HEK293 (cell line): ENCODE data around the gene EPB41L2.

Experiments used
- CTCF ChIA-PET: fragments of 350-600 bp; formaldehyde crosslinking; extraction: SDS; loops from one replicate; lab custom pipeline; 2021; ENCODE audit warnings: antibody characterized with exemption; lab: Yijun Ruan, JAX
- POLR2A ChIA-PET: fragments of 300-600 bp; formaldehyde crosslinking; extraction: SDS; loops from one replicate; lab custom pipeline; 2020; ENCODE audit warnings: antibody characterized with exemption, inconsistent platforms; lab: Yijun Ruan, JAX
- H3K27ac ChIP-seq: fragments of 200-500 bp; sonication (Bioruptor generic); 2 replicates; pipeline ENCODE4 v1.5.1; 2014; ENCODE audit warnings: low read depth, low read length, control low read depth, inconsistent platforms; ENCODE audit errors: extremely low read depth
- H3K36me3 ChIP-seq, 2 experiments: fragments of 200-500 bp in 1 of 2; sonication (Bioruptor generic) in 1 of 2; 1 replicate in 1 of 2; 2 replicates in 1 of 2; pipeline ENCODE4 v1.5.1; 2014 to 2017; ENCODE audit warnings: inconsistent platforms in 2 of 2, low read length in 2 of 2; ENCODE audit not compliant: control insufficient read depth in 2 of 2, insufficient read depth in 1 of 2
- H3K4me1 ChIP-seq: fragments of 200-500 bp; sonication (Bioruptor generic); 2 replicates; pipeline ENCODE4 v1.5.1; 2014; ENCODE audit warnings: mild to moderate bottlenecking, low read length, inconsistent platforms; ENCODE audit not compliant: control insufficient read depth, insufficient read depth
- H3K4me3 ChIP-seq: 2 replicates; pipeline ENCODE4 v1.5.1; 2011; ENCODE audit warnings: low read depth, mild to moderate bottlenecking, control low read depth, low read length, moderate library complexity
- H3K9me3 ChIP-seq: fragments of 200-500 bp; sonication (Bioruptor generic); 2 replicates; pipeline ENCODE4 v1.5.1; 2014; ENCODE audit warnings: low read depth, low read length, inconsistent platforms; ENCODE audit not compliant: control insufficient read depth, insufficient read depth
- FEZF1 ChIP-seq: fragments of 450-650 bp; formaldehyde crosslinking; IDR thresholded peaks from 2 replicates; pipeline ENCODE4 v1.5.1; 2016; ENCODE audit warnings: missing biosample characterization, missing genetic modification characterization
- KLF10 ChIP-seq: fragments of 450-650 bp; IDR thresholded peaks from 2 replicates; pipeline ENCODE4 v1.5.1; 2018; ENCODE audit warnings: missing biosample characterization, mild to moderate bottlenecking, missing genetic modification characterization
- PRDM1 ChIP-seq: fragments of 450-650 bp; formaldehyde crosslinking; IDR thresholded peaks from 2 replicates; pipeline ENCODE4; 2016; ENCODE audit warnings: missing biosample characterization, missing genetic modification characterization
- SCRT2 ChIP-seq: fragments of 450-650 bp; formaldehyde crosslinking; IDR thresholded peaks from 2 replicates; pipeline ENCODE4 v1.5.1; 2016; ENCODE audit warnings: missing biosample characterization, missing genetic modification characterization
- SP2 ChIP-seq: fragments of 450-650 bp; formaldehyde crosslinking; IDR thresholded peaks from 2 replicates; pipeline ENCODE4 v1.5.1; 2016; ENCODE audit warnings: missing biosample characterization, missing genetic modification characterization
- ZBTB20 ChIP-seq: fragments of 450-650 bp; formaldehyde crosslinking; IDR thresholded peaks from 2 replicates; pipeline ENCODE4 v1.5.1; 2016; ENCODE audit warnings: missing biosample characterization, missing genetic modification characterization
- ZFHX2 ChIP-seq: fragments of 450-650 bp; formaldehyde crosslinking; conservative IDR thresholded peaks from 2 replicates; pipeline ENCODE4 v1.5.1; 2016; ENCODE audit warnings: missing biosample characterization, missing genetic modification characterization
- ZNF174 ChIP-seq: fragments of 450-650 bp; formaldehyde crosslinking; IDR thresholded peaks from 2 replicates; pipeline ENCODE4 v1.5.0; 2017; ENCODE audit warnings: missing biosample characterization, mild to moderate bottlenecking, missing genetic modification characterization
- ZNF221 ChIP-seq: fragments of 450-650 bp; formaldehyde crosslinking; IDR thresholded peaks from 2 replicates; pipeline ENCODE4 v1.5.1; 2017; ENCODE audit warnings: missing biosample characterization, missing genetic modification characterization, borderline replicate concordance
- ZNF23 ChIP-seq: fragments of 450-650 bp; formaldehyde crosslinking; IDR thresholded peaks from 2 replicates; pipeline ENCODE4 v1.5.1; 2016; ENCODE audit warnings: missing biosample characterization, missing genetic modification characterization, borderline replicate concordance
- ZNF274 ChIP-seq, 2 experiments: fragments of 200-500 bp in 1 of 2; fragments of 450-650 bp in 1 of 2; sonication (Bioruptor generic) in 1 of 2; formaldehyde crosslinking in 1 of 2; IDR thresholded peaks; 2 replicates each; pipeline versions ENCODE4 v1.5.1 to v1.6.1; 2014 to 2016; ENCODE audit warnings: borderline replicate concordance in 1 of 2, inconsistent platforms in 1 of 2, low read length in 1 of 2, missing biosample characterization in 1 of 2, missing genetic modification characterization in 1 of 2
- ZNF548 ChIP-seq: fragments of 450-650 bp; formaldehyde crosslinking; IDR thresholded peaks from 2 replicates; pipeline ENCODE4 v1.5.1; 2016; ENCODE audit warnings: missing biosample characterization, missing genetic modification characterization
- ZNF626 ChIP-seq: fragments of 450-650 bp; sonication (Bioruptor Pico); formaldehyde crosslinking; IDR thresholded peaks from 2 replicates; pipeline ENCODE4 v1.5.1; 2018; ENCODE audit warnings: missing biosample characterization, missing genetic modification characterization, inconsistent platforms
- ZNF629 ChIP-seq: fragments of 450-650 bp; formaldehyde crosslinking; IDR thresholded peaks from 2 replicates; pipeline ENCODE4 v1.5.1; 2017; ENCODE audit warnings: missing biosample characterization, missing genetic modification characterization
- ZNF776 ChIP-seq: fragments of 450-650 bp; formaldehyde crosslinking; IDR thresholded peaks from 2 replicates; pipeline ENCODE4 v1.5.0; 2017; ENCODE audit warnings: missing biosample characterization, missing genetic modification characterization, borderline replicate concordance
- TF ChIP-seq, protein P1 (sequence below): fragments of 450-650 bp; formaldehyde crosslinking; IDR thresholded peaks from 2 replicates; pipeline ENCODE4 v1.5.1; 2017; ENCODE audit warnings: missing biosample characterization, missing genetic modification characterization
- TF ChIP-seq, protein P2 (sequence below): fragments of 450-650 bp; formaldehyde crosslinking; optimal IDR thresholded peaks from 2 replicates; pipeline ENCODE3; 2016; ENCODE audit warnings: missing biosample characterization, mild to moderate bottlenecking, missing genetic modification characterization
- TF ChIP-seq, protein P3 (sequence below): fragments of 450-650 bp; formaldehyde crosslinking; IDR thresholded peaks from 2 replicates; pipeline ENCODE4 v1.5.1; 2016; ENCODE audit warnings: missing biosample characterization, missing genetic modification characterization
- TF ChIP-seq, protein P4 (sequence below): fragments of 450-650 bp; formaldehyde crosslinking; IDR thresholded peaks from 2 replicates; pipeline ENCODE4 v1.5.1; 2016; ENCODE audit warnings: missing biosample characterization, missing genetic modification characterization
- TF ChIP-seq, protein P5 (sequence below): fragments of 450-650 bp; formaldehyde crosslinking; IDR thresholded peaks from 2 replicates; pipeline ENCODE4 v1.5.1; 2016; ENCODE audit warnings: missing biosample characterization, missing genetic modification characterization, low read depth
- TF ChIP-seq, protein P6 (sequence below): fragments of 450-650 bp; formaldehyde crosslinking; IDR thresholded peaks from 2 replicates; pipeline ENCODE4 v1.5.1; 2016; ENCODE audit warnings: missing biosample characterization, missing genetic modification characterization

EPB41L2 gene

DNA sequence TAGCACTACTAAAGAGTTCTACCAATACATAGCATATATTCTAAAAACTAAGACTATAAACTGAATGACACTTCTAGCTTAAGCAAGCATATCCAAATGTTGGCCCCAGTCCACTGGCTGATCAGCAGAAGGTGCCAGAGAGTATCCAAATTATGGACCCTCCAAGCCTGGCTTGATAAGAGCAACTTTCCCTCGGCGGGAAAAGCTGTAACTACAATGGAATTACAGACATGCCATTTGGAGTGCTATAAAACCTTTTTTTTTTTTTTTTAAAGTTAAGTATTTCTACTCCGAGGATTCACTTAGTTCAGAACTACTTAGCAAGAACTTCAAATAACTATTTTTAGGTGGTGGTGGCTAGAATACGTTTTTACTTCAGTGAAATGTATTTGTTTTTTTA lies 94.6 kb downstream of the EPB41L2 start:
- no peaks in the 10 kb centered on the region for H3K36me3 ChIP-seq
- H3K9me3 ChIP-seq = no peaks in the 10 kb centered on the region
- ChIA-PET POLR2A (interaction anchor here (0.6 kb wide), 1 partner anchor 18 kb away, joined by 8 read pairs; no protein-coding TSS in a partner anchor), CTCF (interaction anchor here (0.6 kb wide), 1 partner anchor 1038 kb away, joined by 4 read pairs; no protein-coding TSS in a partner anchor)
- no peak overlapping the region for H3K27ac ChIP-seq
- H3K4me1 ChIP-seq = peaks cover 27% of the 10 kb centered on the region
- TF ChIP-seq PRDM1 (tag by site-specific recombination) (0 out of 2 replicates have a peak, but pooled peaks have one; percentile 6), ZNF174 (tag by site-specific recombination) (no peak), FEZF1 (peak; percentile 92), ZNF626 (no peak), ZNF23 (tag by site-specific recombination) (no peak)
- TF ChIP-seq, protein P1, sequence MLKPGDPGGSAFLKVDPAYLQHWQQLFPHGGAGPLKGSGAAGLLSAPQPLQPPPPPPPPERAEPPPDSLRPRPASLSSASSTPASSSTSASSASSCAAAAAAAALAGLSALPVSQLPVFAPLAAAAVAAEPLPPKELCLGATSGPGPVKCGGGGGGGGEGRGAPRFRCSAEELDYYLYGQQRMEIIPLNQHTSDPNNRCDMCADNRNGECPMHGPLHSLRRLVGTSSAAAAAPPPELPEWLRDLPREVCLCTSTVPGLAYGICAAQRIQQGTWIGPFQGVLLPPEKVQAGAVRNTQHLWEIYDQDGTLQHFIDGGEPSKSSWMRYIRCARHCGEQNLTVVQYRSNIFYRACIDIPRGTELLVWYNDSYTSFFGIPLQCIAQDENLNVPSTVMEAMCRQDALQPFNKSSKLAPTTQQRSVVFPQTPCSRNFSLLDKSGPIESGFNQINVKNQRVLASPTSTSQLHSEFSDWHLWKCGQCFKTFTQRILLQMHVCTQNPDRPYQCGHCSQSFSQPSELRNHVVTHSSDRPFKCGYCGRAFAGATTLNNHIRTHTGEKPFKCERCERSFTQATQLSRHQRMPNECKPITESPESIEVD (tag by site-specific recombination) = peak; percentile 76
- TF ChIP-seq, protein P2, sequence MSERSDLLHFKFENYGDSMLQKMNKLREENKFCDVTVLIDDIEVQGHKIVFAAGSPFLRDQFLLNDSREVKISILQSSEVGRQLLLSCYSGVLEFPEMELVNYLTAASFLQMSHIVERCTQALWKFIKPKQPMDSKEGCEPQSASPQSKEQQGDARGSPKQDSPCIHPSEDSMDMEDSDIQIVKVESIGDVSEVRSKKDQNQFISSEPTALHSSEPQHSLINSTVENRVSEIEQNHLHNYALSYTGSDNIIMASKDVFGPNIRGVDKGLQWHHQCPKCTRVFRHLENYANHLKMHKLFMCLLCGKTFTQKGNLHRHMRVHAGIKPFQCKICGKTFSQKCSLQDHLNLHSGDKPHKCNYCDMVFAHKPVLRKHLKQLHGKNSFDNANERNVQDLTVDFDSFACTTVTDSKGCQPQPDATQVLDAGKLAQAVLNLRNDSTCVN (tag by site-specific recombination) = no peak
- TF ChIP-seq, protein P3, sequence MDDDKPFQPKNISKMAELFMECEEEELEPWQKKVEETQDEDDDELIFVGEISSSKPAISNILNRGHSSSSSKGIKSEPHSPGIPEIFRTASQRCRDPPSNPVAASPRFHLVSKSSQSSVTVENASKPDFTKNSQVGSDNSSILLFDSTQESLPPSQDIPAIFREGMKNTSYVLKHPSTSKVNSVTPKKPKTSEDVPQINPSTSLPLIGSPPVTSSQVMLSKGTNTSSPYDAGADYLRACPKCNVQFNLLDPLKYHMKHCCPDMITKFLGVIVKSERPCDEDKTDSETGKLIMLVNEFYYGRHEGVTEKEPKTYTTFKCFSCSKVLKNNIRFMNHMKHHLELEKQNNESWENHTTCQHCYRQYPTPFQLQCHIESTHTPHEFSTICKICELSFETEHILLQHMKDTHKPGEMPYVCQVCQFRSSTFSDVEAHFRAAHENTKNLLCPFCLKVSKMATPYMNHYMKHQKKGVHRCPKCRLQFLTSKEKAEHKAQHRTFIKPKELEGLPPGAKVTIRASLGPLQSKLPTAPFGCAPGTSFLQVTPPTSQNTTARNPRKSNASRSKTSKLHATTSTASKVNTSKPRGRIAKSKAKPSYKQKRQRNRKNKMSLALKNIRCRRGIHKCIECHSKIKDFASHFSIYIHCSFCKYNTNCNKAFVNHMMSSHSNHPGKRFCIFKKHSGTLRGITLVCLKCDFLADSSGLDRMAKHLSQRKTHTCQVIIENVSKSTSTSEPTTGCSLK (tag by site-specific recombination) = no peak
- TF ChIP-seq, protein P4, sequence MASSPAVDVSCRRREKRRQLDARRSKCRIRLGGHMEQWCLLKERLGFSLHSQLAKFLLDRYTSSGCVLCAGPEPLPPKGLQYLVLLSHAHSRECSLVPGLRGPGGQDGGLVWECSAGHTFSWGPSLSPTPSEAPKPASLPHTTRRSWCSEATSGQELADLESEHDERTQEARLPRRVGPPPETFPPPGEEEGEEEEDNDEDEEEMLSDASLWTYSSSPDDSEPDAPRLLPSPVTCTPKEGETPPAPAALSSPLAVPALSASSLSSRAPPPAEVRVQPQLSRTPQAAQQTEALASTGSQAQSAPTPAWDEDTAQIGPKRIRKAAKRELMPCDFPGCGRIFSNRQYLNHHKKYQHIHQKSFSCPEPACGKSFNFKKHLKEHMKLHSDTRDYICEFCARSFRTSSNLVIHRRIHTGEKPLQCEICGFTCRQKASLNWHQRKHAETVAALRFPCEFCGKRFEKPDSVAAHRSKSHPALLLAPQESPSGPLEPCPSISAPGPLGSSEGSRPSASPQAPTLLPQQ (tag by site-specific recombination) = no peak
- H3K4me3 ChIP-seq = no peak overlapping the region

DNA sequence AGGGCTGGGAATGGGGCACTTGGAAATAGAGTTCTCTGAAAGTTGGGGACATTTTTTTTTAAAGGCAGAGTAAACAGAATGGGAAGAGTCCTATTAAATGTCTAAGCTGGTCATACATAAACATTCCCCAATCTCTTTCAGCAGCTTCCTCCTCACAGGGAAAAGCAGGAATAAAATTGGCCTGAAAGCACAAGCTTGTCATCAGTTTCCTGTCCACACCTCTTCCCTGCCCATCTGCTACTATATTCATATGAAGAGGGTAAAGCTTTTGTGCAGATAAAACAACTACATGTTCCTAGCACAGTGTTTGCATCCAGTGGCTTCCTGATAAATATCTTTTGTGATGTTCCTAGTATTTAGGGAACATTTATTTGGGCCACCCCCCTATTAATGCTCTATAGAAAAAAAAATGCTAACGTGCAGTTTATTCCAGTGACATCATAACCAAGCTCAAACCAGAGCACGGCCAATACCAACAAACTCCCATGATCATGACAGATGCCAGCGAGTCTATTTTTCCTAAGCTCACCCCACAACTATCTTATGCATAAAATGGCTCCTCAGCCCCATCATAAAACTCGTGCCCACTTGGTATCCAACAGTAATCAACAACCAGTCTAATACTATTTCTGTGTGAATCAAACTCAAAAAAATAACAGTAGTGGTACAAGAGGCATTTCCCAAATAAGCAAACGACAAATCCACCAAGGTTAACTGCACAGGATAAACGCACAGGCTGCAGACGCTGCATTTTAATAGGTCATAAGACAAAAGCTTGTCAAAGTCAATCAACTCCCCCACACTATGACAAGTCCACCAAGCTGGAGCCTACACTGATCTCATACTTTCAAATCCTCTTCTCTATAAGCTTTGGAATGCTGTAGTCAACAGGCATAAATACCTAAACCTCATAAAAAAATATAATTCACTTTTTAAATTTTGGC lies 95.3 kb downstream of the EPB41L2 start:
- H3K27ac ChIP-seq = no peak overlapping the region
- ChIA-PET POLR2A (interaction anchor here (0.6 kb wide), 1 partner anchor 17 kb away, joined by 8 read pairs; no protein-coding TSS in a partner anchor), CTCF (interaction anchor here (0.5 to 0.6 kb wide), 2 partner anchors 44 to 1037 kb away, joined by 3 to 4 read pairs; no protein-coding TSS in a partner anchor)
- H3K9me3 ChIP-seq = no peaks in the 10 kb centered on the region
- H3K4me3 ChIP-seq = no peak overlapping the region
- H3K4me1 ChIP-seq = peaks cover 27% of the 10 kb centered on the region
- no peaks in the 10 kb centered on the region for H3K36me3 ChIP-seq
- TF ChIP-seq ZFHX2 (tag by site-specific recombination) (peak; percentile 26), ZNF776 (tag by site-specific recombination) (no peak), SCRT2 (peak; percentile 37; the same call in 1 of the 2 replicates), KLF10 (tag by site-specific recombination) (0 out of 2 replicates have a peak, but pooled peaks have one; percentile 11), ZNF221 (tag by site-specific recombination) (no peak), ZNF274 (IDR thresholded peaks at IDR 0.05; ENCODE audit: low read length) (no peak), ZNF274 (tag by site-specific recombination; IDR thresholded peaks at IDR 0.05; ENCODE audit: borderline replicate concordance) (no peak), ZNF629 (peak; percentile 80), SP2 (tag by site-specific recombination) (no peak), ZBTB20 (tag by site-specific recombination) (no peak), ZNF548 (tag by site-specific recombination) (no peak)
- TF ChIP-seq, protein P5, sequence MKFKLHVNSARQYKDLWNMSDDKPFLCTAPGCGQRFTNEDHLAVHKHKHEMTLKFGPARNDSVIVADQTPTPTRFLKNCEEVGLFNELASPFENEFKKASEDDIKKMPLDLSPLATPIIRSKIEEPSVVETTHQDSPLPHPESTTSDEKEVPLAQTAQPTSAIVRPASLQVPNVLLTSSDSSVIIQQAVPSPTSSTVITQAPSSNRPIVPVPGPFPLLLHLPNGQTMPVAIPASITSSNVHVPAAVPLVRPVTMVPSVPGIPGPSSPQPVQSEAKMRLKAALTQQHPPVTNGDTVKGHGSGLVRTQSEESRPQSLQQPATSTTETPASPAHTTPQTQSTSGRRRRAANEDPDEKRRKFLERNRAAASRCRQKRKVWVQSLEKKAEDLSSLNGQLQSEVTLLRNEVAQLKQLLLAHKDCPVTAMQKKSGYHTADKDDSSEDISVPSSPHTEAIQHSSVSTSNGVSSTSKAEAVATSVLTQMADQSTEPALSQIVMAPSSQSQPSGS (tag by site-specific recombination) = peak; percentile 57; the same call in 1 of the 2 replicates
- TF ChIP-seq, protein P6, sequence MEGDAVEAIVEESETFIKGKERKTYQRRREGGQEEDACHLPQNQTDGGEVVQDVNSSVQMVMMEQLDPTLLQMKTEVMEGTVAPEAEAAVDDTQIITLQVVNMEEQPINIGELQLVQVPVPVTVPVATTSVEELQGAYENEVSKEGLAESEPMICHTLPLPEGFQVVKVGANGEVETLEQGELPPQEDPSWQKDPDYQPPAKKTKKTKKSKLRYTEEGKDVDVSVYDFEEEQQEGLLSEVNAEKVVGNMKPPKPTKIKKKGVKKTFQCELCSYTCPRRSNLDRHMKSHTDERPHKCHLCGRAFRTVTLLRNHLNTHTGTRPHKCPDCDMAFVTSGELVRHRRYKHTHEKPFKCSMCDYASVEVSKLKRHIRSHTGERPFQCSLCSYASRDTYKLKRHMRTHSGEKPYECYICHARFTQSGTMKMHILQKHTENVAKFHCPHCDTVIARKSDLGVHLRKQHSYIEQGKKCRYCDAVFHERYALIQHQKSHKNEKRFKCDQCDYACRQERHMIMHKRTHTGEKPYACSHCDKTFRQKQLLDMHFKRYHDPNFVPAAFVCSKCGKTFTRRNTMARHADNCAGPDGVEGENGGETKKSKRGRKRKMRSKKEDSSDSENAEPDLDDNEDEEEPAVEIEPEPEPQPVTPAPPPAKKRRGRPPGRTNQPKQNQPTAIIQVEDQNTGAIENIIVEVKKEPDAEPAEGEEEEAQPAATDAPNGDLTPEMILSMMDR (tag by site-specific recombination) = no peak
